GM12874 (cell line): Measurements from ENCODE around the gene NFKB2.

ENCODE experiments used
- CTCF ChIP-seq: IDR thresholded peaks from 2 replicates; pipeline ENCODE4 v1.5.1; 2011; ENCODE audit warnings: low read depth, mild to moderate bottlenecking, control low read depth, low read length, moderate library complexity; ENCODE audit not compliant: insufficient read depth

The NFKB2 gene

DNA sequence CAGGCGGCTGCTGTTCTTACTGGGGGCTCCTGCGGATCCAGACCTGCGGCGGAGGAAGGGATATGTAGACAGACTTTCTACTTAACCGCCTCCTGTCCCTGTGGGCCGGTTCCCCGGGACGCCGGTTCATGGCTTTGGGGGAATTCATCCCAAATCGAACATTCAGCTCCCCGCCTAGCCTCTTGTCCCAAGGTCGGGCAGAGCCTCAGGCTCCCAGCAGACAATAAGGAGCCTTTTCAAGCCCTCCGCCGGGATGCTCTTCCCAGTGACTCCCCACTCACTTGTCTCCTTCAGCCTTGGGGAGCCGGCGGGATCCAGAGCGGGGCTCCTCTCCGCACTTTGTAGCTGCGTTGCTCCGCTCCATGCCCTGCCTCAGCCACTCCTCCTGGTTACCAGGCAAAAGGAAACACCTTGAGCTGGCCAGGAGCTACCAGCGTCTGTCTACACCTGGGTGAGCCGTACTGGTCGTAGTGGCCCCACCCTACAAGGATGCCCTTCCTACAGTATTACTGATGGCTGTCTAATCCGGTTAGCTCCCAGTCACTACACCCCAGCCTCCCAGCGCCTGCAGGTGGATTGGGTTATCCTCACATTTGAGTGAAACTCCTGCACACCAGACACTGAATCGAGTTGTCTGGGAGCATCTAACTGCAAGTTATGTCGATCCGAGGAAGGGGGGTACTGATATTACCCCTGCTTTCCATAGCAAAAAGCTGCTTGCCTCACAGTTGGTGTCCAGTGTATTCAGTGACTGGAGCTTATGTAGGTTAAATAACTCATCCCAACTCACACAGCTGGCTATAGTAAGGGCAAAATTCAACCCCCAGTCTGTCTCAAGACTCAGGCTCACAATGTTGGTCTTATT is 55.8 kb downstream of the NFKB2 start, which contains the start of gene C10orf95:
Gene C10orf95 (minus strand): TSS at position 439 of the 865 bp plus-strand sequence. CDS start 450 bp downstream, outside the sequence.
- no peak for TF ChIP-seq CTCF
